A673 (cell line): Measurements from ENCODE around the gene UCP3.

Experiments used
- EZH2 ChIP-seq: fragments of 200-600 bp; sonication (generic); IDR thresholded peaks from 2 replicates; pipeline ENCODE4 v1.6.1; 2017; ENCODE audit warnings: borderline replicate concordance, low read depth, mild to moderate bottlenecking, mixed read lengths, antibody characterized with exemption, low read length; ENCODE audit not compliant: poor library complexity, severe bottlenecking
- TF ChIP-seq, protein P1 (sequence below): fragments of 300-800, 200-600 bp; sonication (generic); conservative IDR thresholded peaks from 2 replicates; pipeline ENCODE4 v1.5.1; 2017; ENCODE audit warnings: low read depth, mild to moderate bottlenecking, antibody characterized with exemption, low read length, moderate library complexity, mixed read lengths

DNA sequence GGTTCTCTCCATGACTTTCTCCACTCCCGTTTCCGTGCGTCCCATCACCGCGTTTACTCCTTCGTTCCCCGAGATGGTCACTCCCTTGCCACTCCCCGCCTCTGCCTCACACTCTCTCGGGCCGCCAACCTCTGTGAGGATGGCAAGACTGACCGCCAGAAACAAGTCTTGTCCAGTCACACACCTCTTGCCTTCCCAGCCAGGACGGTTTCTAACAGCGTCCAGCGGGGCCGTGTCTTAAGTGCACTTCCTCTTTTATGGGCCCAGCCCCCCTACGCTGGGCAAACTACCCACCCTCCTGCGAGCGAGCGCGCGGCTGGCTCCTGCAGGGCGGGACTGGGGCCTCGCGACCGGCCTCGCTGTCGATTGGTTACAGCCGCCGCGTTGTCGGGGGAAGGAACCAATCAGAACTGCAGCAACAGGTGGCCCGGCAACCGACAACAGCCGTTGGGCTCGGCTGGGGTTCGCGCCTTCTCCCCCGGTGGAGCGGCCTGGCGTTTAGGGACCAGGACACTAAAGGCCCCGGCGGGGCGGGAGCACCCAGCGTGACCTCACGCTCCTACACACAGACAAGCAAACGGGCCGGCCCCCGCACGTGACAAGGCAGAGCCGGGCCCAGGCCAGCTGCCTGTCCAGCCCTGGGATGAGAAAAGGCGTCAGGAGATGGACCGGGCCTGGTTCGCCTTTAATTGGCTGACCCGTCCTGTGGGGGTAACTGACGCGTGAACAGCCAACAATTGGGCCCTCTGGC lies 25.7 kb downstream of the UCP3 start:
- TF ChIP-seq, protein P1, sequence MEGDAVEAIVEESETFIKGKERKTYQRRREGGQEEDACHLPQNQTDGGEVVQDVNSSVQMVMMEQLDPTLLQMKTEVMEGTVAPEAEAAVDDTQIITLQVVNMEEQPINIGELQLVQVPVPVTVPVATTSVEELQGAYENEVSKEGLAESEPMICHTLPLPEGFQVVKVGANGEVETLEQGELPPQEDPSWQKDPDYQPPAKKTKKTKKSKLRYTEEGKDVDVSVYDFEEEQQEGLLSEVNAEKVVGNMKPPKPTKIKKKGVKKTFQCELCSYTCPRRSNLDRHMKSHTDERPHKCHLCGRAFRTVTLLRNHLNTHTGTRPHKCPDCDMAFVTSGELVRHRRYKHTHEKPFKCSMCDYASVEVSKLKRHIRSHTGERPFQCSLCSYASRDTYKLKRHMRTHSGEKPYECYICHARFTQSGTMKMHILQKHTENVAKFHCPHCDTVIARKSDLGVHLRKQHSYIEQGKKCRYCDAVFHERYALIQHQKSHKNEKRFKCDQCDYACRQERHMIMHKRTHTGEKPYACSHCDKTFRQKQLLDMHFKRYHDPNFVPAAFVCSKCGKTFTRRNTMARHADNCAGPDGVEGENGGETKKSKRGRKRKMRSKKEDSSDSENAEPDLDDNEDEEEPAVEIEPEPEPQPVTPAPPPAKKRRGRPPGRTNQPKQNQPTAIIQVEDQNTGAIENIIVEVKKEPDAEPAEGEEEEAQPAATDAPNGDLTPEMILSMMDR: no peak
- TF ChIP-seq EZH2: no peak
